ENCODE data around the gene ZNF70.
A peak's percentile ranks its signal among the peaks of the same experiment; 100 is the strongest.

ZNF70 gene

DNA sequence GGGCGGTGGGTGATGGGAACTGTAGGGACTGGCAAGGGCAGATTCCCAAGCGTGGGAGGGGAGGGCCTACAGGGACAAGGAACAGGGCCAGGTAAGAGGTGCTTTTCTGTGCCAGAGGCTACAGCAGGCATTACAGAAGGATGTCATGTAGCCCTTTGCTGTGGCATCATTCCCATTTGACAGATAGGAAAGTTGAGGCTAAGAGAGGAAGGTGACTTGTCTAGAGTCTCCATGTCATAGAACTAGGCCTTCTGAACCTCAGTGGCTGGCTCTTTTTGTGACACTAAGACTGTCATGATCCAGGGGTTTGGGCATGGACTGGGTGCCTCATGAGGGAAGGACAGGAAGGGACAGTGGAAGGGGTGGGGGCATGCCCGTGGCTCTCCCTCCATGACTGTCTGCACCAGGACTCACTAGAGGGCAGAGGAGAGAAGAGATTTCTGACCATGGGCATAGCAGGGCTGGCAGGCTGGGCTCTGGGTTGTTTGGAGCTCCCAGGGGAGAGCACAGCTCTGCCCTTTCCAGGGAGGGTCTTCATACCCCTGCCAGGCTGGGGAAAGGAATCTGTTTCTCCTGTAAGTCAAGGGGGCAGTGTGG is 25.0 kb upstream of the ZNF70 start:
- no peaks in the 10 kb centered on the region for H3K9me2 ChIP-seq (replicated peaks; ENCODE audit: insufficient read depth, low read length)
- no peaks in the 10 kb centered on the region for H3K9me3 ChIP-seq (replicated peaks; ENCODE audit: insufficient read depth, low read length)
- peaks cover 10% of the 10 kb centered on the region for H3F3A ChIP-seq (ENCODE audit: insufficient read depth, low read length)
- H4K20me1 ChIP-seq (ENCODE audit: insufficient read depth, low read length) = no peaks in the 10 kb centered on the region
- H3K36me3 ChIP-seq (replicated peaks; ENCODE audit: insufficient read depth, low read length) = no peaks in the 10 kb centered on the region
- peaks cover 14% of the 10 kb centered on the region for H3K4me1 ChIP-seq (ENCODE audit: low read length)
- H3K79me2 ChIP-seq (ENCODE audit: low read length) = no peaks in the 10 kb centered on the region
- no peak overlapping the region for H3K4me2 ChIP-seq (ENCODE audit: low read depth, low read length)
- no peak overlapping the region for H3K4me3 ChIP-seq (ENCODE audit: low read length)
- no peak for TF ChIP-seq EZH2 (optimal IDR thresholded peaks at IDR 0.05; ENCODE audit: low read depth, low read length)
- 0 out of 2 replicates have a peak, but pooled peaks have one; percentile 5 for TF ChIP-seq CTCF (IDR thresholded peaks at IDR 0.05; ENCODE audit: low read length)
- TF ChIP-seq EZH2phosphoT487 (IDR thresholded peaks at IDR 0.05; ENCODE audit: low read length) = no peak
- no peak overlapping the region for H3K9ac ChIP-seq (ENCODE audit: low read length)
- H3K27ac ChIP-seq (ENCODE audit: low read length) = no peak overlapping the region
- no peaks in the 10 kb centered on the region for H3K27me3 ChIP-seq (replicated peaks; ENCODE audit: insufficient read depth, low read length)
- no peak for DNase-seq
- H2AFZ ChIP-seq (ENCODE audit: low read length) = no peak overlapping the region

- Histone ChIP-seq H3K79me2 (ENCODE audit: low read length) (no peaks in the 10 kb centered on the region), H3F3A (ENCODE audit: insufficient read depth, low read length) (peaks cover 10% of the 10 kb centered on the region), H3K9me2 (replicated peaks; ENCODE audit: insufficient read depth, low read length) (no peaks in the 10 kb centered on the region), H4K20me1 (ENCODE audit: insufficient read depth, low read length) (no peaks in the 10 kb centered on the region), H3K4me1 (ENCODE audit: low read length) (peaks cover 14% of the 10 kb centered on the region), H3K9ac (ENCODE audit: low read length) (no peak overlapping the region), H3K36me3 (replicated peaks; ENCODE audit: insufficient read depth, low read length) (no peaks in the 10 kb centered on the region), H3K4me2 (ENCODE audit: low read depth, low read length) (no peak overlapping the region), H3K27ac (ENCODE audit: low read length) (no peak overlapping the region), H3K27me3 (replicated peaks; ENCODE audit: insufficient read depth, low read length) (no peaks in the 10 kb centered on the region), H3K9me3 (replicated peaks; ENCODE audit: insufficient read depth, low read length) (no peaks in the 10 kb centered on the region), H2AFZ (ENCODE audit: low read length) (no peak overlapping the region), H3K4me3 (ENCODE audit: low read length) (no peak overlapping the region)
- TF ChIP-seq EZH2phosphoT487 (IDR thresholded peaks at IDR 0.05; ENCODE audit: low read length) (no peak), CTCF (IDR thresholded peaks at IDR 0.05; ENCODE audit: low read length) (no peak), EZH2 (optimal IDR thresholded peaks at IDR 0.05; ENCODE audit: low read depth, low read length) (no peak)
- no peak for DNase-seq
Measured at GRCh38 chr22:23774922-23775436, 24.1 kb upstream of the ZNF70 start.

DNA sequence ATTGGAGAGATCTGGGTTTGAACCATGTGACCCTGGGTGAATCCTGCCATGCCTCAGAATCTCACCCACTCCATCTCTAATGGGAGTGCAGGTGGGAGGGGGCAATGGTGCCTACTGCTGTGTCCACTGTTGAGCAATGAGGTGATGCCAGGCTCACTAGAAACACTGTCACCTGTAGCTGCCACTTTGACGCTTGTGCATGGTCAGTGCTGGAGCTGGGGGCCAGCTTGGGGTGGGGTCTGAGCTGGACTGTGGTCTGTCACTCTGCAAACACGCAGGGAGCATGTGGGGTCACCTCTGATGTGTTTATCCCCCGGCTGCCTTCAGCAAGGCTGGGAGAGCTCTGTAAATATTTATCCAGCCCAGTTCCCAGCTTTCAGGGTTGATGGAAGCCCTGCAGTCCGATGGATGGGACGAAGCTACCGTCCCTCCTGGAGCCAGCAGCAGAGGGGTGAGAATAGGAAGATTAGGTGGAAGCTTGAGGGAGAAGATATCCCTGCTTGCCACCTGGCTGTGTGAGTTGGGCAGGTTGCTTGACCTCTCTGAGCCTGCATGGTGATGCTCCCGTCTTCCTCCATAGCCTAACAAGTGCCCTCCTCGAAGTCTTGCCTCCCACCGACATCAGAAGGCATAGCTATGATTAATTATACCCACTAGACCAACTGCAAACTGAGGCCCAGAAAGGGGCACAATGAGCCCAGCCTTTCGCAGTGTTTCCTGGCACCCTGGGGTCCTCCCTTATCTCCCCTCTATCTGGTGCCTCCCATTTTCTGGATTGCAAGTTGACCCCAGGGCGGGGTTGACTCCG is 23.4 kb upstream of the ZNF70 start:
- H3K9me3 ChIP-seq (replicated peaks; ENCODE audit: insufficient read depth, low read length) = no peaks in the 10 kb centered on the region
- no peak overlapping the region for H3K4me2 ChIP-seq (ENCODE audit: low read depth, low read length)
- peaks cover 14% of the 10 kb centered on the region for H3K4me1 ChIP-seq (ENCODE audit: low read length)
- H3K9me2 ChIP-seq (replicated peaks; ENCODE audit: insufficient read depth, low read length) = no peaks in the 10 kb centered on the region
- H3K4me3 ChIP-seq (ENCODE audit: low read length) = no peak overlapping the region
- H3K79me2 ChIP-seq (ENCODE audit: low read length) = no peaks in the 10 kb centered on the region
- TF ChIP-seq CTCF (IDR thresholded peaks at IDR 0.05; ENCODE audit: low read length) = no peak
- no peak for TF ChIP-seq EZH2phosphoT487 (IDR thresholded peaks at IDR 0.05; ENCODE audit: low read length)
- no peak for TF ChIP-seq EZH2 (optimal IDR thresholded peaks at IDR 0.05; ENCODE audit: low read depth, low read length)
- no peak for DNase-seq
- peaks cover 12% of the 10 kb centered on the region for H3F3A ChIP-seq (ENCODE audit: insufficient read depth, low read length)
- no peak overlapping the region for H2AFZ ChIP-seq (ENCODE audit: low read length)
- no peaks in the 10 kb centered on the region for H4K20me1 ChIP-seq (ENCODE audit: insufficient read depth, low read length)
- no peak overlapping the region for H3K9ac ChIP-seq (ENCODE audit: low read length)
- H3K36me3 ChIP-seq (replicated peaks; ENCODE audit: insufficient read depth, low read length) = no peaks in the 10 kb centered on the region
- no peaks in the 10 kb centered on the region for H3K27me3 ChIP-seq (replicated peaks; ENCODE audit: insufficient read depth, low read length)
- H3K27ac ChIP-seq (ENCODE audit: low read length) = no peak overlapping the region
